Choroid plexus epithelial cell (primary cell): ENCODE data around the gene ZBTB21.

Experiments
- DNase-seq: peaks from one replicate; pipeline ENCODE4 v3.0.0-alpha.2; 2010; ENCODE audit warnings: low read depth
- H3K4me3 ChIP-seq: 2 replicates; pipeline ENCODE4 v1.5.1; 2011; ENCODE audit warnings: low read depth, mild to moderate bottlenecking, control low read depth, low read length, moderate library complexity
- TF ChIP-seq, protein P1 (sequence below): conservative IDR thresholded peaks from 2 replicates; pipeline ENCODE4 v1.5.1; 2011; ENCODE audit warnings: low read depth, mild to moderate bottlenecking, control low read depth, inconsistent platforms, low read length, moderate library complexity

ZBTB21 gene

GRCh38 chr21:41980561-41980960 lies 29.6 kb downstream of the ZBTB21 start:
- TF ChIP-seq, protein P1, sequence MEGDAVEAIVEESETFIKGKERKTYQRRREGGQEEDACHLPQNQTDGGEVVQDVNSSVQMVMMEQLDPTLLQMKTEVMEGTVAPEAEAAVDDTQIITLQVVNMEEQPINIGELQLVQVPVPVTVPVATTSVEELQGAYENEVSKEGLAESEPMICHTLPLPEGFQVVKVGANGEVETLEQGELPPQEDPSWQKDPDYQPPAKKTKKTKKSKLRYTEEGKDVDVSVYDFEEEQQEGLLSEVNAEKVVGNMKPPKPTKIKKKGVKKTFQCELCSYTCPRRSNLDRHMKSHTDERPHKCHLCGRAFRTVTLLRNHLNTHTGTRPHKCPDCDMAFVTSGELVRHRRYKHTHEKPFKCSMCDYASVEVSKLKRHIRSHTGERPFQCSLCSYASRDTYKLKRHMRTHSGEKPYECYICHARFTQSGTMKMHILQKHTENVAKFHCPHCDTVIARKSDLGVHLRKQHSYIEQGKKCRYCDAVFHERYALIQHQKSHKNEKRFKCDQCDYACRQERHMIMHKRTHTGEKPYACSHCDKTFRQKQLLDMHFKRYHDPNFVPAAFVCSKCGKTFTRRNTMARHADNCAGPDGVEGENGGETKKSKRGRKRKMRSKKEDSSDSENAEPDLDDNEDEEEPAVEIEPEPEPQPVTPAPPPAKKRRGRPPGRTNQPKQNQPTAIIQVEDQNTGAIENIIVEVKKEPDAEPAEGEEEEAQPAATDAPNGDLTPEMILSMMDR: no peak
- H3K4me3 ChIP-seq: no peak overlapping the region
- no peak for DNase-seq

DNA sequence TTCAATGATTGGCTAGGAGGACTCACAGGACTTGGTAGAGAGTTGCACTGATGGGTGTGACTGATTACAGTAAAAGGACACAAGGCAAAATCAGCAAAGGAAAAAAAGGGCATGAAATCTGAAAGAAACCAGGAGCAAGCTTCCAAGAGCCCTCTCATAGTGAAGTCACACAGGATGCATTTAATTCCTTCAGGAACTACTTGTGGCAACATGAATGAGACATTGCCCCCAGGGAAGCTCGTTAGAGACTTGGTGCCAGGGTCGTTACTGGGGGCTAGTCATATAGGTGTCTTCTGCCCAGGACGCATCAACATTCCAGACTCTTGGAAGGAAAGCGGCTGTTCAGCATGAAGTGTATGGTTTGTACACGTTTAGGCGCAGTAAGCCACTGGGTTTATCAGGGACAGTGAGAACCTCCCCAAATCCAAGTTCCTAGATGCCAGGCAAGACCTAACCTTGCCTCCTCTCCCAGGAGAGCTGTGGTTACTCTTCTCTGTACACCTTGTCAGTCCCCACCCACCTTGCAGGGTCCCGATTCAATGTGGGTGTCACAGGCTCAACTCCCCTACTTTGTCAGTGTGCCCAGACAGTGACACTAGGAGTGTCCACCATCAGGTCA lies 30.3 kb downstream of the ZBTB21 start:
- DNase-seq: no peak
- H3K4me3 ChIP-seq: no peak overlapping the region
- TF ChIP-seq, protein P1: no peak

DNA sequence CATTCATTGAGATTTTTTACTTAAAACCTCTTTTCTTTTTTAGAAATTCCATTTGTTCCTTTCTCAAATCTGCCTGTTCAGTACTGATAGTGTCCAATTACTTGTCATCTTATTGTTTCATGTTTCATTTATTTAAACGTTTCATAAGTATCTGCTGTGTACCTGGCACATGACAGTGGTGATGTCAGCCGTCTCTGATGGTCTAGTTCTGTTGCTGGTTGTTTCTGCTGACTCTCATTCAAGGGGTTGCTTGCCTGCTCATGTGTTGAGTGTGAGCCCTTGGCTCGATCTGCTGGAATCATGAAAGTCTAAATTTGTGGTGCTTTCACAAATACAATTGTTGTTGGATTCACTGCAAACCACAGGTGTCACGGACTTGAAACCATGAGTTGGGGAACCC lies 30.8 kb downstream of the ZBTB21 start:
- H3K4me3 ChIP-seq: no peak overlapping the region
- TF ChIP-seq, protein P1: no peak
- DNase-seq: no peak

- H3K4me3 ChIP-seq: no peak overlapping the region
- TF ChIP-seq, protein P1: no peak
- DNase-seq: no peak
These were observed 32.9 kb downstream of the ZBTB21 start for GRCh38 chr21:41977034-41977950.

DNA sequence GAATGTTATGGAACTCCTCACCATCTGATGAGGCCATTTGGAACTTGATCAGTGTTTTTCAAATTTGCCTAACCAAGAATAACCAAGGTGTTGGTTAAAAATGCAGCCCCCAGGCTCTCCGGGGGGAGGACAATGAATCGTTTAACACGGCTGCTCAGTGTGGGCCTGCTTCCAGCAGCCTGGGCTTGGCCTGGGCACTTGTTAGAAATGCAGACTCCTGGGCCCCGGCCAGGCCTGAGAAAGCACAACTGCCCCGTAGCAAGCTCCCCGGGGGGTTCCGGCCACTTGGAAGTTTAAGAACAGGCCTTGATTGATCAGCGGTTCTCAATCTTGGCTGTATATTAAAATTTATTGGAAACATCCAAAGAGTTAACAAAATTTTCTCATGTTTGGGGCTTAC lies 33.5 kb downstream of the ZBTB21 start:
- TF ChIP-seq, protein P1: no peak

DNA sequence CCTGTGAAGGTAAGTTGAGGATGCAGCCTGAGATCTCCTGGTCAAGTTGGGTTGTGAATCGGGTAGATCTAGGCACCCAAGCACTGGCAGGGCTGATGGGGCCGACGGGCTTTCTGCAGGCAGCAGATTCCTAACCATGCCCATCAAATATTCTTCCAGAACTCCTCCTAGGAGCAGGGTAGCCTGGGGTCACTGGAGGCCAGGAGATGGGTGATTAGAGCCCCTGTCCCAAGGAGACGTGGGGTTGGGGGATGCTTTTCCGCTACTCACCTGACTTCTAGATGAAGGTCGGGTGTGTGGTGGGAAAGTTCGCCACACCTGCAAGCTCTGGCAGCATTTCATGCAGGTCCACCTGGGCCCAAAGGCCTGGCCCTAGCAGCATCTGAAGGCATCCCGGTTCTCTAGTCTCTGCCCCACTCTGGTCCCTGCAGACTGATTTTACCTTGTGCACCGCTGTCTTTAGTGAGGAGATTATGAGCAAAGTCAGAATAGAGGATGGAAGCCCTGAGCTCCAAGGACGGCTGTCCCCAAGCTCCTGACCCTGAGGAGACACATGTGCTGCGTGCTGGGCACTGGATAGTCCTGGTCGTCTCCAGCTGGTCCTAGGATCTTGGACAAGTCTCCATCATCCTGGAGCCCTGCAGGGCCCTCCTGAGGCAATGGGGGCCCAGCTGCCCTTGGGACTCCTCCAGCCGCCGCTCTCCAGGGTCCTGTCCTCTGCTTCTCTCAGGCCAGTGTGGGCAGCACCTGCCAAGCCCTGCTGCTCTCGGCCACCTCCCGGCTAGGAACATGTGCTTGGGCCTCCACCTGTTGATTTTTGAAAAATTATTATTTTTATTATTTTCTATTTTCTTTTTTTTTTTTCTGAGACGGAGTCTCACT lies 34.5 kb downstream of the ZBTB21 start:
- no peak for DNase-seq
- TF ChIP-seq, protein P1: no peak
- no peak overlapping the region for H3K4me3 ChIP-seq

More for the DNA sequence above, 33.5 kb downstream of the ZBTB21 start:
- no peak overlapping the region for H3K4me3 ChIP-seq
- DNase-seq: no peak
